ENCODE data around the gene ST6GALNAC6. TPM values are rescaled to one million over a fixed set of nuclear protein-coding genes. Genes with fewer than 3 reads are reported as not detected.
A peak's percentile ranks its signal among the peaks of the same experiment; 100 is the strongest.

The ST6GALNAC6 gene
- total and polyA plus RNA-seq, 10 of the 15 experiments (the other 5 are each of a cell fraction or from before 2014, with no cell fraction given) = 0.40 to 27.0 (median 16.8) TPM

DNA sequence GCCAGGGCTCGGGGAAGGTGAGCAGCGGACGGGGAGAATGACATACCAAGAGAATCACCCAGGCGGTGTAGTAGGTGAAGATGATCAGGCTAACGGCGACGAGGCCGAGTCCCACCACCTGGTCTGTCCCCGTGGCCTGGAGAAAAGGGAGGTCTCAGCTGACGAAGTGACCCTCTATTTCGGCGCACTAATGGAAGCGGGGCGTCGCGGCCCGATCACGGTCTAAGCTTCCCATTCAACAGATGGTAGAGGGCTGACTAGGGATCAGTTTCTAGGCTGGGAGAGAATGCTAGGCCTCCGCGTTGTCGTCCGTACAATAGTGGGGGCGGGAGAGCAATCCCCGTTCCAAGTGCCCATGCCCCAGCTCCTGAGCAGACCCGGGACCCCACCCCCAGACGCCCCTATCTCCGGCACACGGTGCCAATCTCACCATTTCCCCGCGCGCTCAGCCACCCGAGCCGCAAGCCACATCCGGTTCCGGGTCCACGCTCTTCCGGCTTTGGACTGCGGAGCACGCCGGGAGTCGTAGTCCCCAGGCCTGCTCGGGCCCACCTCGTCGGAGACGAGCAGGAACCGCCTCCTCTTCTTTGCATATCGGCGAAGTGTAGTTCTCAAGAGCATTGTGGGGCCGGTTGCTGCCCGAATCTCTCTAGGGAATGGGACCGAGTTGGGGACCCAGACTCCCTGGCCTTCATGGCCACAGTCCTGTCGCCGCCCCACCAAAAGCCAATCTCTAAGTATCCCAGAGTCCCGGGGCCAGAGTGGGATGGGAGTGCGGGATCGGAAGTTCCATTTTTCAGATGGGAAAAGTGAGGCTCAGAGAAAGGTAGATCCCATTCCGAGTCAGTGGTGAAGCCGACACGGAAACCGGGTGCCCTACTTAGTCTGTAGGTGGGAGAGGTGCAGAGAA, 38.2 kb upstream of the ST6GALNAC6 start, which contains the start of gene DPM2 (continued):
- TF ChIP-seq, protein P1, sequence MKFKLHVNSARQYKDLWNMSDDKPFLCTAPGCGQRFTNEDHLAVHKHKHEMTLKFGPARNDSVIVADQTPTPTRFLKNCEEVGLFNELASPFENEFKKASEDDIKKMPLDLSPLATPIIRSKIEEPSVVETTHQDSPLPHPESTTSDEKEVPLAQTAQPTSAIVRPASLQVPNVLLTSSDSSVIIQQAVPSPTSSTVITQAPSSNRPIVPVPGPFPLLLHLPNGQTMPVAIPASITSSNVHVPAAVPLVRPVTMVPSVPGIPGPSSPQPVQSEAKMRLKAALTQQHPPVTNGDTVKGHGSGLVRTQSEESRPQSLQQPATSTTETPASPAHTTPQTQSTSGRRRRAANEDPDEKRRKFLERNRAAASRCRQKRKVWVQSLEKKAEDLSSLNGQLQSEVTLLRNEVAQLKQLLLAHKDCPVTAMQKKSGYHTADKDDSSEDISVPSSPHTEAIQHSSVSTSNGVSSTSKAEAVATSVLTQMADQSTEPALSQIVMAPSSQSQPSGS (IDR thresholded peaks at IDR 0.05; ENCODE audit: low read length) = no peak
- TF ChIP-seq CBX3 (IDR thresholded peaks at IDR 0.05; ENCODE audit: borderline replicate concordance, low read depth) = no peak
- peak; percentile 87 for TF ChIP-seq CREB1 (IDR thresholded peaks at IDR 0.05; ENCODE audit: low read depth)
- TF ChIP-seq, protein P2, sequence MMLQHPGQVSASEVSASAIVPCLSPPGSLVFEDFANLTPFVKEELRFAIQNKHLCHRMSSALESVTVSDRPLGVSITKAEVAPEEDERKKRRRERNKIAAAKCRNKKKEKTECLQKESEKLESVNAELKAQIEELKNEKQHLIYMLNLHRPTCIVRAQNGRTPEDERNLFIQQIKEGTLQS (IDR thresholded peaks at IDR 0.05; ENCODE audit: borderline replicate concordance, extremely low read depth, low read depth, low read length) = no peak
- TF ChIP-seq BHLHE40 (IDR thresholded peaks at IDR 0.05; ENCODE audit: borderline replicate concordance in 1 of 2, low read depth in 2 of 2, low read length in 1 of 2) = peak; percentile 43 to 65
- TF ChIP-seq, protein P3, sequence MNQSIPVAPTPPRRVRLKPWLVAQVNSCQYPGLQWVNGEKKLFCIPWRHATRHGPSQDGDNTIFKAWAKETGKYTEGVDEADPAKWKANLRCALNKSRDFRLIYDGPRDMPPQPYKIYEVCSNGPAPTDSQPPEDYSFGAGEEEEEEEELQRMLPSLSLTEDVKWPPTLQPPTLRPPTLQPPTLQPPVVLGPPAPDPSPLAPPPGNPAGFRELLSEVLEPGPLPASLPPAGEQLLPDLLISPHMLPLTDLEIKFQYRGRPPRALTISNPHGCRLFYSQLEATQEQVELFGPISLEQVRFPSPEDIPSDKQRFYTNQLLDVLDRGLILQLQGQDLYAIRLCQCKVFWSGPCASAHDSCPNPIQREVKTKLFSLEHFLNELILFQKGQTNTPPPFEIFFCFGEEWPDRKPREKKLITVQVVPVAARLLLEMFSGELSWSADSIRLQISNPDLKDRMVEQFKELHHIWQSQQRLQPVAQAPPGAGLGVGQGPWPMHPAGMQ (IDR thresholded peaks at IDR 0.05; ENCODE audit: borderline replicate concordance) = no peak
- no peak for TF ChIP-seq ZNF622 (IDR thresholded peaks at IDR 0.05)
- TF ChIP-seq SMC3 (IDR thresholded peaks at IDR 0.05; ENCODE audit: borderline replicate concordance, low read length) = no peak
- peak; percentile 5; the same call in 1 of the 2 replicates for TF ChIP-seq MTA3 (IDR thresholded peaks at IDR 0.05; ENCODE audit: borderline replicate concordance, low read length)
- TF ChIP-seq, protein P4, sequence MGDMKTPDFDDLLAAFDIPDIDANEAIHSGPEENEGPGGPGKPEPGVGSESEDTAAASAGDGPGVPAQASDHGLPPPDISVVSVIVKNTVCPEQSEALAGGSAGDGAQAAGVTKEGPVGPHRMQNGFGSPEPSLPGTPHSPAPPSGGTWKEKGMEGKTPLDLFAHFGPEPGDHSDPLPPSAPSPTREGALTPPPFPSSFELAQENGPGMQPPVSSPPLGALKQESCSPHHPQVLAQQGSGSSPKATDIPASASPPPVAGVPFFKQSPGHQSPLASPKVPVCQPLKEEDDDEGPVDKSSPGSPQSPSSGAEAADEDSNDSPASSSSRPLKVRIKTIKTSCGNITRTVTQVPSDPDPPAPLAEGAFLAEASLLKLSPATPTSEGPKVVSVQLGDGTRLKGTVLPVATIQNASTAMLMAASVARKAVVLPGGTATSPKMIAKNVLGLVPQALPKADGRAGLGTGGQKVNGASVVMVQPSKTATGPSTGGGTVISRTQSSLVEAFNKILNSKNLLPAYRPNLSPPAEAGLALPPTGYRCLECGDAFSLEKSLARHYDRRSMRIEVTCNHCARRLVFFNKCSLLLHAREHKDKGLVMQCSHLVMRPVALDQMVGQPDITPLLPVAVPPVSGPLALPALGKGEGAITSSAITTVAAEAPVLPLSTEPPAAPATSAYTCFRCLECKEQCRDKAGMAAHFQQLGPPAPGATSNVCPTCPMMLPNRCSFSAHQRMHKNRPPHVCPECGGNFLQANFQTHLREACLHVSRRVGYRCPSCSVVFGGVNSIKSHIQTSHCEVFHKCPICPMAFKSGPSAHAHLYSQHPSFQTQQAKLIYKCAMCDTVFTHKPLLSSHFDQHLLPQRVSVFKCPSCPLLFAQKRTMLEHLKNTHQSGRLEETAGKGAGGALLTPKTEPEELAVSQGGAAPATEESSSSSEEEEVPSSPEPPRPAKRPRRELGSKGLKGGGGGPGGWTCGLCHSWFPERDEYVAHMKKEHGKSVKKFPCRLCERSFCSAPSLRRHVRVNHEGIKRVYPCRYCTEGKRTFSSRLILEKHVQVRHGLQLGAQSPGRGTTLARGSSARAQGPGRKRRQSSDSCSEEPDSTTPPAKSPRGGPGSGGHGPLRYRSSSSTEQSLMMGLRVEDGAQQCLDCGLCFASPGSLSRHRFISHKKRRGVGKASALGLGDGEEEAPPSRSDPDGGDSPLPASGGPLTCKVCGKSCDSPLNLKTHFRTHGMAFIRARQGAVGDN (IDR thresholded peaks at IDR 0.05) = no peak; the same call in 1 of the 2 replicates
- no peak for TF ChIP-seq EZH2 (IDR thresholded peaks at IDR 0.05; ENCODE audit: borderline replicate concordance, control insufficient read depth, low read depth, low read length)
- peak; percentile 72 for TF ChIP-seq SIN3A (IDR thresholded peaks at IDR 0.05; ENCODE audit: low read depth, low read length)
- TF ChIP-seq GABPA (IDR thresholded peaks at IDR 0.05; ENCODE audit: low read depth) = peak; percentile 97
- TF ChIP-seq, protein P5, sequence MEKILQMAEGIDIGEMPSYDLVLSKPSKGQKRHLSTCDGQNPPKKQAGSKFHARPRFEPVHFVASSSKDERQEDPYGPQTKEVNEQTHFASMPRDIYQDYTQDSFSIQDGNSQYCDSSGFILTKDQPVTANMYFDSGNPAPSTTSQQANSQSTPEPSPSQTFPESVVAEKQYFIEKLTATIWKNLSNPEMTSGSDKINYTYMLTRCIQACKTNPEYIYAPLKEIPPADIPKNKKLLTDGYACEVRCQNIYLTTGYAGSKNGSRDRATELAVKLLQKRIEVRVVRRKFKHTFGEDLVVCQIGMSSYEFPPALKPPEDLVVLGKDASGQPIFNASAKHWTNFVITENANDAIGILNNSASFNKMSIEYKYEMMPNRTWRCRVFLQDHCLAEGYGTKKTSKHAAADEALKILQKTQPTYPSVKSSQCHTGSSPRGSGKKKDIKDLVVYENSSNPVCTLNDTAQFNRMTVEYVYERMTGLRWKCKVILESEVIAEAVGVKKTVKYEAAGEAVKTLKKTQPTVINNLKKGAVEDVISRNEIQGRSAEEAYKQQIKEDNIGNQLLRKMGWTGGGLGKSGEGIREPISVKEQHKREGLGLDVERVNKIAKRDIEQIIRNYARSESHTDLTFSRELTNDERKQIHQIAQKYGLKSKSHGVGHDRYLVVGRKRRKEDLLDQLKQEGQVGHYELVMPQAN (conservative IDR thresholded peaks at IDR 0.05) = peak; percentile 73
- TF ChIP-seq SUZ12 (IDR thresholded peaks at IDR 0.05; ENCODE audit: unreplicated experiment) = no peak
- TF ChIP-seq SP1 (IDR thresholded peaks at IDR 0.05; ENCODE audit: low read depth, low read length) = no peak
- TF ChIP-seq ZZZ3 (IDR thresholded peaks at IDR 0.05; ENCODE audit: control insufficient read depth, insufficient read length, low read depth) = no peak
- TF ChIP-seq, protein P6, sequence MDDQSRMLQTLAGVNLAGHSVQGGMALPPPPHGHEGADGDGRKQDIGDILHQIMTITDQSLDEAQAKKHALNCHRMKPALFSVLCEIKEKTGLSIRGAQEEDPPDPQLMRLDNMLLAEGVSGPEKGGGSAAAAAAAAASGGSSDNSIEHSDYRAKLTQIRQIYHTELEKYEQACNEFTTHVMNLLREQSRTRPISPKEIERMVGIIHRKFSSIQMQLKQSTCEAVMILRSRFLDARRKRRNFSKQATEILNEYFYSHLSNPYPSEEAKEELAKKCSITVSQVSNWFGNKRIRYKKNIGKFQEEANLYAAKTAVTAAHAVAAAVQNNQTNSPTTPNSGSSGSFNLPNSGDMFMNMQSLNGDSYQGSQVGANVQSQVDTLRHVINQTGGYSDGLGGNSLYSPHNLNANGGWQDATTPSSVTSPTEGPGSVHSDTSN (IDR thresholded peaks at IDR 0.05; ENCODE audit: insufficient replicate concordance, low read depth, low read length) = peak; percentile 28

Data from GM12878 (cell line).